Tibial nerve (tissue), 4 donors: ENCODE results near the gene SPINDOC. TPM values are rescaled to one million over a fixed set of nuclear protein-coding genes. Genes with fewer than 3 reads are reported as not detected.

ENCODE experiments used
- DNase-seq, 2 donors: peaks; one replicate each; pipeline ENCODE4 v3.0.0-alpha.2; 2019; ENCODE audit warnings: low spot score in 2 of 2
- H3K27ac ChIP-seq, 4 donors: fragments of 200-600 bp; sonication (generic) in 3 of 4; one replicate each; pipeline ENCODE4 v1.5.1; 2017 to 2019; ENCODE audit warnings: mild to moderate bottlenecking in 1 of 4
- H3K27me3 ChIP-seq, 2 donors: fragments of 200-600 bp; sonication (generic) in 1 of 2; one replicate each; pipeline versions ENCODE4 v1.5.1 to v1.6.0; 2017 to 2019
- H3K36me3 ChIP-seq, 3 donors: fragments of 200-600 bp; sonication (generic); one replicate each; pipeline ENCODE4 v1.5.1; 2018 to 2019
- H3K4me1 ChIP-seq, 4 donors: fragments of 200-600 bp; sonication (generic) in 3 of 4; one replicate each; pipeline ENCODE4 v1.5.1; 2017 to 2019
- H3K4me3 ChIP-seq, 4 donors: fragments of 200-600 bp; sonication (generic) in 3 of 4; one replicate each; pipeline ENCODE4 v1.5.1; 2017 to 2019; ENCODE audit warnings: mild to moderate bottlenecking in 1 of 4, moderate library complexity in 1 of 4
- H3K9me3 ChIP-seq, 4 donors: fragments of 200-600 bp; sonication (generic) in 3 of 4; one replicate each; pipeline ENCODE4 v1.5.1; 2017 to 2019
- CTCF ChIP-seq, 5 experiments: fragments of 200-600 bp in 3 of 5; fragments of 450-650 bp in 2 of 5; sonication (generic) in 3 of 5; IDR thresholded peaks; one replicate each; pipeline ENCODE4 v1.5.1; 2016 to 2019; ENCODE audit warnings: antibody characterized with exemption in 5 of 5, mild to moderate bottlenecking in 3 of 5, moderate library complexity in 2 of 5
- EP300 ChIP-seq, 2 donors: sonication (generic); formaldehyde crosslinking; IDR thresholded peaks; one replicate each; pipeline ENCODE4 v1.6.1; 2017; ENCODE audit warnings: antibody characterized with exemption in 2 of 2, mild to moderate bottlenecking in 1 of 2
- POLR2A ChIP-seq, 2 donors: fragments of 450-650 bp; IDR thresholded peaks; one replicate each; pipeline ENCODE4 v1.6.1; 2017; ENCODE audit warnings: antibody characterized with exemption in 2 of 2, mild to moderate bottlenecking in 2 of 2, moderate library complexity in 2 of 2
- WGBS, 2 donors: methylation state at CpG; one replicate each; pipeline ENCODE4 v1.1.5; 2018; 5-methylcytosine and 5-hydroxymethylcytosine counted together
- total RNA-seq, 4 donors: library from RNA; depleted of rRNA; stranded (reverse); fragments of >200 nt; gene quantifications; one replicate each; pipeline ENCODE4 v1.1.0, GENCODE V29; 2016

The SPINDOC gene
- total RNA-seq, 4 donors from 2014 or later: 5.5 to 14.7 (median 10.0) TPM

DNA sequence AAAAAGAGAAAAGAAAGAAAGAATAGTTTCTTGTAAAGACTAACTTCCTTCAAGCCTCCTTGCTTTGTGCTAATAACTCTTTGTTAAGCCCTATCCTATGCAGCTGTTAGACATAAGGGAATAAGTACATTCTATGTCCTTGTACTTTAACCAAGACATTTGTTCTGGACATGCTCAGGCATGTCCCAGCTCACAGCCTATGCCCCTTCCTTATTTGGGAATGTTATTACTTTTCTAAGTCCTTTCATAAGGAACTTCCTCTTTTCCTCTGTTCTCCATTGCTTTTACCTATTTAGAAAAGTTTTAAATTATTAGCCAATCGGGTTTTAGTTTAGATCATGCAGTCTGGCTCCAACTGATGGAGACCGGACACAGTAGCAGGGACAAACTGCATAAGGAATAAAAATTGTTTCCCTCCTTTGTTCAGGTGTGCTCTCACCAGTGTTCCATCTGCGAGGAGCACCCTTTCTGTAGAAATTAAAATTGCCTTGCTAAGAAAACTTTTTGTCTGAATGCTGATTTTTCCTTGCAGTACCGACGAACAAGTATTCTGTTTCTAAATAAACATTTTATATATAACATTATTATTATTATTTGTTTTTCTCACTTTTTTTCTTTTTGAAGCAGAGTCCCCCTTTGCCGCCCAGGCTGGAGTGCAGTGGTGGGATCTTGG is 21.6 kb upstream of the SPINDOC start:
- Histone ChIP-seq H3K27ac (no peak overlapping the region), H3K4me3 (no peak overlapping the region), H3K27me3 (no peaks in the 10 kb centered on the region), H3K36me3 (no peaks in the 10 kb centered on the region), H3K9me3 (peaks cover 0 to 23% (median 5%) of the 10 kb centered on the region in 4 donors), H3K4me1 (no peaks in the 10 kb centered on the region)
- 97% methylated on average over 6 of the region's 6 CpGs for WGBS, 2 donors
- TF ChIP-seq EP300 (IDR thresholded peaks at IDR 0.05) (no peak), CTCF (IDR thresholded peaks at IDR 0.05) (no peak), POLR2A (IDR thresholded peaks at IDR 0.05) (no peak)
- DNase-seq: no peak

DNA sequence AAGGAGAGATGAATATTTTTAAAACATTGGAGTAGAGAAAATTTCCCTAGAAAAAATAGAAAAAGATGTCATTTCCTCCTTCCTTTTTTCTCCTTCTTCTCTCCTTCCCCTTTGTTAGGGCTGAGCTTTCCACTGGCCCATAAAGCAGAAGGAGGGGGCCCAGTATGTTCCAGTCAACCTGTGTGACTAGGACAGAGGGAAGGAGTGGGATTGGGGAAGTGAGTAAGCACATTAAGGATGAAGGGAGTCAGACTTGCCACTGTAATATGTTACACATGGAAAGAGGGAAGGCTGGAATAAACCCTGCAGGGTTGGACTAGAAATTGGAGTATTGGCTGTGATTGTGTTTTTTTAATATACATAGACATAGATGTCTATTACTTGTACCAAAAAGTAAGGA is 20.1 kb upstream of the SPINDOC start:
- H3K4me1 ChIP-seq: no peaks in the 10 kb centered on the region
- no peak for DNase-seq
- H3K27me3 ChIP-seq: no peaks in the 10 kb centered on the region
- H3K36me3 ChIP-seq: no peaks in the 10 kb centered on the region
- no peak overlapping the region for H3K27ac ChIP-seq
- H3K4me3 ChIP-seq: no peak overlapping the region
- TF ChIP-seq POLR2A (IDR thresholded peaks at IDR 0.05) (no peak), EP300 (IDR thresholded peaks at IDR 0.05) (no peak), CTCF (IDR thresholded peaks at IDR 0.05) (no peak)
- peaks cover 0 to 23% (median 5%) of the 10 kb centered on the region in 4 donors for H3K9me3 ChIP-seq

DNA sequence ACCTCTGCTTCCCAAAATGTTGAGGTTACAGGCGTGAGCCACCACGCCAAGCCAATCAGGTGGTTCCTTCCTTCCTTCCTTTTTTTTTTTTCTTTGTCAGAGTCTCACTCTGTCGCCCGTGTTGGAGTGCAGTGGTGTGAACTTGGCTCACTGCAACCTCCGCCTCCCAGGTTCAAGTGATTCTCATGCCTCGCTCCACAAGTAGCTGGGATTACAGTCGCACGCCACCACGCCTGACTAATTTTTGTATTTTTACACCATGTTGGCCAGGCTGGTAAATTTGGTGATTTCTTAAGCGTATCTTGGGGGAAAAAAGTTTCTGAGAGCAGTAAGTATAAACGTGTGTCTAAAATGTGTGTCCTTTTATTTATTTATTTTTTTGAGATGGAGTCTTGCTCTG is 18.2 kb upstream of the SPINDOC start:
- Histone ChIP-seq H3K4me3 (no peak overlapping the region), H3K27me3 (peaks cover 0 to 9% of the 10 kb centered on the region in 2 donors), H3K4me1 (no peaks in the 10 kb centered on the region), H3K36me3 (no peaks in the 10 kb centered on the region), H3K9me3 (peaks cover 0 to 23% (median 5%) of the 10 kb centered on the region in 4 donors), H3K27ac (no peak overlapping the region)
- DNase-seq: no peak
- TF ChIP-seq EP300 (IDR thresholded peaks at IDR 0.05): no peak
- TF ChIP-seq CTCF (IDR thresholded peaks at IDR 0.05): no peak
- no peak for TF ChIP-seq POLR2A (IDR thresholded peaks at IDR 0.05)
- 81% methylated on average over 11 of the region's 11 CpGs for WGBS, 2 donors

DNA sequence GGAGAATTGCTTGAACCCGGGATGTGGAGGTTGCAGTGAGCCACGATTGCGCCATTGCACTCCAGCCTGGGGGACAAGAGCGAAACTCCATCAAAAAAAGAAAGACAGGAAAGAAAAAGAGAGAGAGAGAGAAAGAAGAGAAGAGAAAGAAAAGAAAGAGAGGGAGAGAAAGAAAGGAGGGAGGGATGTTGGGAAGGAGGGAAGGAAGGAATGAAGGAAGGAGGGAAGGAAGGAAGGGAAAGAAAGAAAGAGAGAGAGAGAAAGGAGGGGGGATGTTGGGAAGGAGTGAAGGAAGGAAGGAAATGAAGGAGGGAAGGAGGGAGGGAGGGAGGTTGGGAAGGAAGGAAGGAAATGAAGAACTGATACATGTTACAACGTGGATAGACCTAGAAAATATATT is 12.3 kb upstream of the SPINDOC start:
- peaks cover 0 to 9% of the 10 kb centered on the region in 2 donors for H3K27me3 ChIP-seq
- H3K4me1 ChIP-seq: no peaks in the 10 kb centered on the region
- WGBS, 2 donors: 91 to 92% methylated on average over 5 of the region's 5 CpGs
- no peak for TF ChIP-seq POLR2A (IDR thresholded peaks at IDR 0.05)
- TF ChIP-seq CTCF (IDR thresholded peaks at IDR 0.05): no peak
- TF ChIP-seq EP300 (IDR thresholded peaks at IDR 0.05): no peak
- no peak overlapping the region for H3K4me3 ChIP-seq
- no peaks in the 10 kb centered on the region for H3K9me3 ChIP-seq
- DNase-seq: no peak
- H3K36me3 ChIP-seq: no peaks in the 10 kb centered on the region
- no peak overlapping the region for H3K27ac ChIP-seq

GRCh38 chr11:63802637-63803414 is 10.4 kb upstream of the SPINDOC start:
- 79 to 81% methylated on average over 10 of the region's 10 CpGs for WGBS, 2 donors
- H3K4me3 ChIP-seq: no peak overlapping the region
- peaks cover 0 to 9% of the 10 kb centered on the region in 2 donors for H3K27me3 ChIP-seq
- no peak for TF ChIP-seq POLR2A (IDR thresholded peaks at IDR 0.05)
- no peaks in the 10 kb centered on the region for H3K9me3 ChIP-seq
- no peaks in the 10 kb centered on the region for H3K36me3 ChIP-seq
- no peak overlapping the region for H3K27ac ChIP-seq
- H3K4me1 ChIP-seq: no peaks in the 10 kb centered on the region
- no peak for DNase-seq
